Mammary epithelial cell (primary cell): ENCODE measurements around the gene KBTBD2.
"Not testable (repeated sequence)": the region's sequence is repeated elsewhere in the genome, so short reads cannot be mapped to it uniquely, and the experiment has no call there.

ENCODE experiments used
- EZH2 ChIP-seq: IDR thresholded peaks from 2 replicates; pipeline ENCODE4 v1.6.1; 2012; ENCODE audit warnings: low read length, inconsistent platforms, borderline replicate concordance
- TF ChIP-seq, protein P1 (sequence below), 2 donors: IDR thresholded peaks in 1 of 2; conservative IDR thresholded peaks in 1 of 2; 2 replicates each; pipeline ENCODE4 v1.5.1; 2011 to 2012; ENCODE audit warnings: inconsistent platforms in 2 of 2, low read length in 2 of 2, mild to moderate bottlenecking in 2 of 2, control low read depth in 1 of 2, low read depth in 1 of 2; ENCODE audit not compliant: insufficient read depth in 1 of 2; ENCODE audit errors: extremely low read depth in 1 of 2

DNA sequence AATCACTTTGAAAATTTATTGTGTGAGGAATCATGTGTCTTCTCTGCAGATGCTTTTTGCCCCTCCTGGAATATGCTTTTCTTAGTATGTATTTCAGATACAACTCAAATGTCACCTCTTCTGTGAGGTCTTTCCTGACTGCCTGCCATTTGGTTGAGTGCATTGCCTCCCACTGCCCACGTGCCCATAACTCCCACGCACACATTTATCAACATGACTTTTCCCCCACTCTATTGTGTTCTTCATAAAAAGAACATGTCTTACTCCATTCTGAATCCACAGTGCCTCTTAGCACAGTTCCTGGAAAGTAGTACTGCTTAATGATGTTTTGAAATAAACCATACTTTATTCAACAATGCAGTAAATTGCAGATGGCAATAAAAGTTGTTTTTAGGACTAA is 42.9 kb downstream of the KBTBD2 start:
- TF ChIP-seq, protein P1, sequence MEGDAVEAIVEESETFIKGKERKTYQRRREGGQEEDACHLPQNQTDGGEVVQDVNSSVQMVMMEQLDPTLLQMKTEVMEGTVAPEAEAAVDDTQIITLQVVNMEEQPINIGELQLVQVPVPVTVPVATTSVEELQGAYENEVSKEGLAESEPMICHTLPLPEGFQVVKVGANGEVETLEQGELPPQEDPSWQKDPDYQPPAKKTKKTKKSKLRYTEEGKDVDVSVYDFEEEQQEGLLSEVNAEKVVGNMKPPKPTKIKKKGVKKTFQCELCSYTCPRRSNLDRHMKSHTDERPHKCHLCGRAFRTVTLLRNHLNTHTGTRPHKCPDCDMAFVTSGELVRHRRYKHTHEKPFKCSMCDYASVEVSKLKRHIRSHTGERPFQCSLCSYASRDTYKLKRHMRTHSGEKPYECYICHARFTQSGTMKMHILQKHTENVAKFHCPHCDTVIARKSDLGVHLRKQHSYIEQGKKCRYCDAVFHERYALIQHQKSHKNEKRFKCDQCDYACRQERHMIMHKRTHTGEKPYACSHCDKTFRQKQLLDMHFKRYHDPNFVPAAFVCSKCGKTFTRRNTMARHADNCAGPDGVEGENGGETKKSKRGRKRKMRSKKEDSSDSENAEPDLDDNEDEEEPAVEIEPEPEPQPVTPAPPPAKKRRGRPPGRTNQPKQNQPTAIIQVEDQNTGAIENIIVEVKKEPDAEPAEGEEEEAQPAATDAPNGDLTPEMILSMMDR (conservative IDR thresholded peaks at IDR 0.05 in 1 of 2, IDR thresholded peaks at IDR 0.05 in 1 of 2; ENCODE audit: extremely low read depth in 1 of 2, insufficient read depth in 1 of 2, low read depth in 1 of 2, low read length in 2 of 2), result not testable (repeated sequence)
- not testable (repeated sequence) for TF ChIP-seq EZH2
